GM23338 (cell line): ENCODE data around the gene ACOX1. TPM values are rescaled to one million over a fixed set of nuclear protein-coding genes. Genes with fewer than 3 reads are reported as not detected.

ENCODE experiments used
- ATAC-seq: fragments of 200-7000 bp; cut with Tn5 transposase; 3 replicates; pipeline ENCODE4 v1.9.1; 2020
- DNase-seq: peaks from one replicate; pipeline ENCODE4 v3.0.0-alpha.2; 2015; ENCODE audit warnings: low spot score
- H2AFZ ChIP-seq: fragments of 200-600 bp; sonication (generic); 2 replicates; pipeline ENCODE4 v1.8.0; 2016; ENCODE audit warnings: antibody characterized with exemption, mild to moderate bottlenecking, moderate library complexity
- H3F3A ChIP-seq: fragments of 200-600 bp; sonication (generic); replicated peaks from 2 replicates; pipeline ENCODE4 v1.8.0; 2017; ENCODE audit warnings: antibody characterized with exemption, mixed run types, low read depth
- H3K27ac ChIP-seq: fragments of 200-600 bp; sonication (generic); 2 replicates; pipeline ENCODE4 v1.6.1; 2016; ENCODE audit warnings: low read depth
- H3K27me3 ChIP-seq: fragments of 200-600 bp; sonication (generic); 2 replicates; pipeline ENCODE4 v1.8.0; 2016; ENCODE audit warnings: mild to moderate bottlenecking, mixed run types, moderate library complexity; ENCODE audit not compliant: insufficient read depth
- H3K36me3 ChIP-seq: fragments of 200-600 bp; sonication (generic); 2 replicates; pipeline ENCODE4 v1.8.0; 2016; ENCODE audit warnings: mild to moderate bottlenecking; ENCODE audit not compliant: insufficient read depth
- H3K4me1 ChIP-seq: fragments of 200-600 bp; sonication (generic); 2 replicates; pipeline ENCODE4 v1.8.0; 2016; ENCODE audit warnings: mild to moderate bottlenecking, moderate library complexity; ENCODE audit not compliant: insufficient read depth
- H3K4me2 ChIP-seq: fragments of 200-600 bp; sonication (generic); 2 replicates; pipeline ENCODE4 v1.7.1; 2017; ENCODE audit warnings: mixed run types
- H3K4me3 ChIP-seq: fragments of 200-600 bp; sonication (generic); 2 replicates; pipeline ENCODE4 v1.6.1; 2016; ENCODE audit warnings: mixed run types
- H3K79me2 ChIP-seq: fragments of 200-600 bp; sonication (generic); replicated peaks from 2 replicates; pipeline ENCODE4 v1.8.0; 2017; ENCODE audit warnings: mild to moderate bottlenecking; ENCODE audit not compliant: insufficient read depth
- H3K9me2 ChIP-seq: fragments of 200-600 bp; sonication (generic); 2 replicates; pipeline ENCODE4 v1.8.0; 2017; ENCODE audit not compliant: insufficient read depth
- H4K20me1 ChIP-seq: fragments of 200-600 bp; sonication (generic); replicated peaks from 2 replicates; pipeline ENCODE4 v1.8.0; 2017; ENCODE audit warnings: mild to moderate bottlenecking; ENCODE audit not compliant: insufficient read depth
- H3K27ac Mint-ChIP-seq: 2 replicates; pipeline ENCODE4 v1.8.0; 2020; ENCODE audit warnings: inconsistent platforms, mild to moderate bottlenecking, moderate library complexity, mixed read lengths
- H3K27me3 Mint-ChIP-seq: 3 replicates; pipeline ENCODE4 v1.8.0; 2022; ENCODE audit warnings: low read depth, mild to moderate bottlenecking, moderate library complexity, mixed read lengths, inconsistent platforms; ENCODE audit not compliant: insufficient read depth, poor library complexity
- H3K36me3 Mint-ChIP-seq: 3 replicates; pipeline ENCODE4 v1.8.0; 2021; ENCODE audit warnings: low read depth, mild to moderate bottlenecking, inconsistent platforms, moderate library complexity, mixed read lengths
- H3K4me1 Mint-ChIP-seq: 3 replicates; pipeline ENCODE4 v1.8.0; 2020; ENCODE audit warnings: mild to moderate bottlenecking, inconsistent platforms, mixed read lengths
- H3K4me3 Mint-ChIP-seq: 3 replicates; pipeline ENCODE4 v1.8.0; 2021; ENCODE audit warnings: moderate library complexity, mild to moderate bottlenecking, inconsistent platforms, mixed read lengths
- H3K9me3 Mint-ChIP-seq: 3 replicates; pipeline ENCODE4 v1.8.0; 2020; ENCODE audit warnings: moderate library complexity, mild to moderate bottlenecking, inconsistent platforms, mixed read lengths
- CTCF ChIP-seq, 2 experiments: fragments of 200-600 bp in 1 of 2; sonication (generic) in 1 of 2; conservative IDR thresholded peaks; 2 replicates each; pipeline versions ENCODE4 v1.5.1 to v1.6.1; 2016 to 2017; ENCODE audit warnings: antibody characterized with exemption in 2 of 2, low read depth in 2 of 2, mild to moderate bottlenecking in 2 of 2, moderate library complexity in 1 of 2
- ETS1 ChIP-seq: IDR thresholded peaks from 2 replicates; pipeline ENCODE4 v1.6.1; 2016; ENCODE audit warnings: antibody characterized with exemption
- EZH2phosphoT487 ChIP-seq: fragments of 200-600 bp; sonication (generic); IDR thresholded peaks from one replicate; pipeline ENCODE4 v1.8.1; 2018; ENCODE audit warnings: antibody characterized with exemption; ENCODE audit not compliant: unreplicated experiment
- JUNB ChIP-seq: IDR thresholded peaks from one replicate; pipeline ENCODE4 v1.6.1; 2016; ENCODE audit warnings: antibody characterized with exemption; ENCODE audit not compliant: unreplicated experiment
- NANOG ChIP-seq: IDR thresholded peaks from 2 replicates; pipeline ENCODE4 v1.6.1; 2016; ENCODE audit warnings: antibody characterized with exemption, borderline replicate concordance
- POLR2AphosphoS5 ChIP-seq: IDR thresholded peaks from 2 replicates; pipeline ENCODE4 v1.6.1; 2016; ENCODE audit warnings: antibody characterized with exemption, low read depth
- REST ChIP-seq: IDR thresholded peaks from one replicate; pipeline ENCODE4 v1.6.1; 2018; ENCODE audit warnings: antibody characterized with exemption; ENCODE audit not compliant: unreplicated experiment
- STAT1 ChIP-seq: IDR thresholded peaks from one replicate; pipeline ENCODE4 v1.6.1; 2016; ENCODE audit warnings: antibody characterized with exemption; ENCODE audit not compliant: unreplicated experiment
- ZNF114 ChIP-seq: fragments of 250-450 bp; sonication (Bioruptor Pico); IDR thresholded peaks from 2 replicates; pipeline ENCODE4 v1.5.0; 2020; ENCODE audit warnings: mild to moderate bottlenecking, moderate library complexity
- ZNF462 ChIP-seq: fragments of 250-450 bp; sonication (Bioruptor Pico); IDR thresholded peaks from 2 replicates; pipeline ENCODE4 v1.5.0; 2020; ENCODE audit warnings: mild to moderate bottlenecking, moderate library complexity
- polyA plus RNA-seq: library from polyadenylated mRNA; unstranded; fragments of >200 nt; fragmentation: Nextera tagmentation; extraction: Ambion mirVana; gene quantifications from 2 replicates; pipeline ENCODE4 v1.2.1, GENCODE V29; 2016
- total RNA-seq: library from RNA; depleted of rRNA; stranded (reverse); fragments of >200 nt; shearing (Covaris generic); gene quantifications from 2 replicates; pipeline ENCODE4 v1.2.3, GENCODE V29; 2014

The ACOX1 gene
- total and polyA plus RNA-seq, 2 experiments from 2014 or later, result 12.8 to 32.9 TPM

GRCh38 chr17:75919611-75920010, 59.4 kb downstream of the ACOX1 start:
- Histone ChIP-seq H2AFZ (no peak overlapping the region), H3K27me3 (no peaks in the 10 kb centered on the region), H3K36me3 (no peaks in the 10 kb centered on the region), H4K20me1 (no peaks in the 10 kb centered on the region), H3K4me3 (no peak overlapping the region), H3K4me2 (no peak overlapping the region), H3K9me2 (no peaks in the 10 kb centered on the region), H3K4me1 (no peaks in the 10 kb centered on the region; the same call in 1 of the 2 replicates), H3K79me2 (no peaks in the 10 kb centered on the region), H3K27ac (no peak overlapping the region), H3F3A (no peaks in the 10 kb centered on the region)
- Mint-ChIP-seq H3K4me1 (no peaks in the 10 kb centered on the region), H3K9me3 (no peaks in the 10 kb centered on the region), H3K36me3 (peaks cover 7% of the 10 kb centered on the region), H3K4me3 (no peak overlapping the region), H3K27me3 (peaks cover 13% of the 10 kb centered on the region), H3K27ac (no peak overlapping the region; the same call in 1 of the 2 replicates)
- no peak for TF ChIP-seq POLR2AphosphoS5
- TF ChIP-seq CTCF (conservative IDR thresholded peaks at IDR 0.05; ENCODE audit: low read depth in 2 of 2), result no peak
- no peak for TF ChIP-seq EZH2phosphoT487
- no peak for TF ChIP-seq ZNF114 (CRISPR knock-in tag)
- no peak for TF ChIP-seq REST
- TF ChIP-seq JUNB, result no peak
- TF ChIP-seq NANOG, result no peak
- TF ChIP-seq ETS1, result no peak
- no peak for TF ChIP-seq STAT1
- no peak for TF ChIP-seq ZNF462
- no peak for ATAC-seq
- DNase-seq, result no peak
